Smooth muscle cell (in vitro differentiated cells): ENCODE results near the gene LRRC75B. TPM values are rescaled to one million over a fixed set of nuclear protein-coding genes. Genes with fewer than 3 reads are reported as not detected.

Experiments
- DNase-seq: peaks from one replicate; lab custom pipeline; 2025; ENCODE audit not compliant: unreplicated experiment; lab: John Stamatoyannopoulos, UW
- H2AFZ ChIP-seq: fragments of 200-600 bp; sonication (generic); 2 replicates; pipeline ENCODE4 v1.6.0; 2016; ENCODE audit warnings: antibody characterized with exemption, low read depth, mild to moderate bottlenecking
- H3F3A ChIP-seq: fragments of 200-600 bp; sonication (generic); 2 replicates; pipeline ENCODE4 v1.6.0; 2017; ENCODE audit warnings: antibody characterized with exemption, low read depth
- H3K27ac ChIP-seq: fragments of 200-600 bp; sonication (generic); 2 replicates; pipeline ENCODE4 v1.5.1; 2016; ENCODE audit warnings: low read depth, mild to moderate bottlenecking
- H3K27me3 ChIP-seq: fragments of 200-600 bp; sonication (generic); 2 replicates; pipeline ENCODE4 v1.6.1; 2016; ENCODE audit warnings: low read depth, mild to moderate bottlenecking
- H3K36me3 ChIP-seq: fragments of 200-600 bp; sonication (generic); 2 replicates; pipeline ENCODE4 v1.5.1; 2016; ENCODE audit warnings: low read depth
- H3K4me1 ChIP-seq: fragments of 200-600 bp; sonication (generic); 2 replicates; pipeline ENCODE4 v1.5.1; 2016; ENCODE audit warnings: low read depth
- H3K4me2 ChIP-seq: fragments of 200-600 bp; sonication (generic); 2 replicates; pipeline ENCODE4 v1.6.0; 2016; ENCODE audit warnings: mild to moderate bottlenecking
- H3K4me3 ChIP-seq: fragments of 200-600 bp; sonication (generic); 2 replicates; pipeline ENCODE4 v1.5.1; 2016; ENCODE audit warnings: mild to moderate bottlenecking
- H3K79me2 ChIP-seq: fragments of 200-600 bp; sonication (generic); 2 replicates; pipeline ENCODE4 v1.6.0; 2016; ENCODE audit warnings: low read depth, mild to moderate bottlenecking
- H3K9ac ChIP-seq: fragments of 200-600 bp; sonication (generic); 2 replicates; pipeline ENCODE4 v1.6.0; 2016; ENCODE audit warnings: low read depth
- H3K9me3 ChIP-seq: fragments of 200-600 bp; sonication (generic); replicated peaks from 2 replicates; pipeline ENCODE4 v1.5.1; 2016; ENCODE audit warnings: low read depth
- H4K20me1 ChIP-seq: fragments of 200-600 bp; sonication (generic); 2 replicates; pipeline ENCODE4 v1.6.0; 2016; ENCODE audit warnings: low read depth
- WGBS: methylation state at CpG from one replicate; pipeline ENCODE4 v1.1.7; 2016; ENCODE audit warnings: low lambda C conversion rate; 5-methylcytosine and 5-hydroxymethylcytosine counted together
- polyA plus RNA-seq: library from polyadenylated mRNA; unstranded; fragments of >200 nt; fragmentation: Nextera tagmentation; extraction: Ambion mirVana; gene quantifications from 2 replicates; pipeline ENCODE4 v1.2.1, GENCODE V29; 2016
- total RNA-seq: library from RNA; depleted of rRNA; stranded (reverse); fragments of >200 nt; gene quantifications from 2 replicates; pipeline ENCODE4 v1.2.3, GENCODE V29; 2014
- TF ChIP-seq, protein P1 (sequence below): fragments of 200-600 bp; sonication (generic); IDR thresholded peaks from 2 replicates; pipeline ENCODE4 v1.5.1; 2017; ENCODE audit warnings: borderline replicate concordance, mild to moderate bottlenecking, antibody characterized with exemption; ENCODE audit not compliant: insufficient read depth, poor library complexity, severe bottlenecking

Gene LRRC75B
- total and polyA plus RNA-seq, 2 experiments from 2014 or later = 14.1 to 33.5 TPM

DNA sequence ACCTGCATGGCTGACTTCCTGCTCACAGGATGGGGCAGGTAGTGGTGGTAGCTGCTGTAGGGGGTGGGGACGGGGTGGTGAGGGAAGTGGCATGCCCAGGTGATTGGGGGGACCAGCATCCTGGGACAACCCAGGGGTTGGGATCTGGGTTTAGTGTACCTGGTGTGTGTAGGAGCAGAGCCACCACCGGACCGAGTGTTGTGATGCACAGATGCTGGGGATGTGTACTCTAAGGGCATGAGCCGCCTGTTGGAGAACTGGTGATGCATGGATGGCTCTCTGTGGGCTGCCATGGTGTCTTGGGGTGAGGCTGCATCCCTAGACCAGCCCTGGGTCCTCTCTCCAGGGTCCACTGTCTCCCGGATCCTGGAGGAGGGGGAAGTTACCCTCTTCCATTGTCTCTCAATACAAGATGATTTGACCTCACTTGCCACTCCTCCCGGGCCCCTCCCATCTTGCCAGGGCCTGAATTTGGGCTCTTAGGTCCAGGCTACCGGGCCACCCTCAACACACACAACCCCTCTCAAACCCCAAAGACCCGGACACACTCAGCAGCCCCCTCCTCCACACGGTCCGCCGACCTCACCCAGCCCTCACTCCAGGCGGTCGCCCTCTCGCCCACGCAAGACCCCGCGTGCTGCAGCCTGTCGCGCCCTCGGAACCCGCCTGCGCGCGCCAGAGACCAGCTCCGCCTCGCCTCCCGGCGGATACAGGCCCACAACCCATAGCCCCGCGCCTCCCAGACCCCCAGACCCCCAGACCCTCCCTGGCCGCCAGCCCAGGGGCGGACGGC lies 619 bp downstream of the LRRC75B start:
- H3F3A ChIP-seq = no peaks in the 10 kb centered on the region
- peaks cover 8% of the 10 kb centered on the region for H3K4me1 ChIP-seq
- H3K9ac ChIP-seq = no peak overlapping the region
- no peaks in the 10 kb centered on the region for H4K20me1 ChIP-seq
- no peaks in the 10 kb centered on the region for H3K79me2 ChIP-seq
- no peaks in the 10 kb centered on the region for H3K36me3 ChIP-seq
- peak overlapping the region; percentile 96 for H3K4me2 ChIP-seq
- H3K4me3 ChIP-seq = peak overlapping the region; percentile 78
- DNase-seq = no peak
- TF ChIP-seq, protein P1, sequence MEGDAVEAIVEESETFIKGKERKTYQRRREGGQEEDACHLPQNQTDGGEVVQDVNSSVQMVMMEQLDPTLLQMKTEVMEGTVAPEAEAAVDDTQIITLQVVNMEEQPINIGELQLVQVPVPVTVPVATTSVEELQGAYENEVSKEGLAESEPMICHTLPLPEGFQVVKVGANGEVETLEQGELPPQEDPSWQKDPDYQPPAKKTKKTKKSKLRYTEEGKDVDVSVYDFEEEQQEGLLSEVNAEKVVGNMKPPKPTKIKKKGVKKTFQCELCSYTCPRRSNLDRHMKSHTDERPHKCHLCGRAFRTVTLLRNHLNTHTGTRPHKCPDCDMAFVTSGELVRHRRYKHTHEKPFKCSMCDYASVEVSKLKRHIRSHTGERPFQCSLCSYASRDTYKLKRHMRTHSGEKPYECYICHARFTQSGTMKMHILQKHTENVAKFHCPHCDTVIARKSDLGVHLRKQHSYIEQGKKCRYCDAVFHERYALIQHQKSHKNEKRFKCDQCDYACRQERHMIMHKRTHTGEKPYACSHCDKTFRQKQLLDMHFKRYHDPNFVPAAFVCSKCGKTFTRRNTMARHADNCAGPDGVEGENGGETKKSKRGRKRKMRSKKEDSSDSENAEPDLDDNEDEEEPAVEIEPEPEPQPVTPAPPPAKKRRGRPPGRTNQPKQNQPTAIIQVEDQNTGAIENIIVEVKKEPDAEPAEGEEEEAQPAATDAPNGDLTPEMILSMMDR = no peak
- peak overlapping the region; percentile 51 for H2AFZ ChIP-seq
- no peaks in the 10 kb centered on the region for H3K9me3 ChIP-seq
- no peaks in the 10 kb centered on the region for H3K27me3 ChIP-seq
- WGBS = 13% methylated on average over 29 of the region's 33 CpGs
- H3K27ac ChIP-seq = no peak overlapping the region

- no peaks in the 10 kb centered on the region for H3K79me2 ChIP-seq
- WGBS = 88% methylated on average over 6 of the region's 6 CpGs
- H3K27ac ChIP-seq = no peak overlapping the region
- H3F3A ChIP-seq = no peaks in the 10 kb centered on the region
- no peak for DNase-seq
- no peak overlapping the region for H3K4me3 ChIP-seq
- H3K9me3 ChIP-seq = no peaks in the 10 kb centered on the region
- H3K36me3 ChIP-seq = no peaks in the 10 kb centered on the region
- no peaks in the 10 kb centered on the region for H4K20me1 ChIP-seq
- H3K27me3 ChIP-seq = no peaks in the 10 kb centered on the region
- no peak overlapping the region for H2AFZ ChIP-seq
- H3K4me2 ChIP-seq = no peak overlapping the region
- no peak overlapping the region for H3K9ac ChIP-seq
- TF ChIP-seq, protein P1 = no peak
- H3K4me1 ChIP-seq = peaks cover 8% of the 10 kb centered on the region
Measured at GRCh38 chr22:24591286-24591830, 1.5 kb downstream of the LRRC75B start.

- H3K27me3 ChIP-seq = no peaks in the 10 kb centered on the region
- H3K9ac ChIP-seq = no peak overlapping the region
- no peaks in the 10 kb centered on the region for H3K36me3 ChIP-seq
- no peaks in the 10 kb centered on the region for H3K79me2 ChIP-seq
- TF ChIP-seq, protein P1 = no peak
- DNase-seq = no peak
- H3K4me1 ChIP-seq = peaks cover 8% of the 10 kb centered on the region
- whole genome bisulfite sequencing = 98% methylated on average over 12 of the region's 12 CpGs
- no peaks in the 10 kb centered on the region for H3F3A ChIP-seq
- no peak overlapping the region for H2AFZ ChIP-seq
- H3K9me3 ChIP-seq = no peaks in the 10 kb centered on the region
- no peak overlapping the region for H3K4me2 ChIP-seq
- H4K20me1 ChIP-seq = no peaks in the 10 kb centered on the region
- no peak overlapping the region for H3K27ac ChIP-seq
- no peak overlapping the region for H3K4me3 ChIP-seq
Measured at GRCh38 chr22:24590596-24591173, 2.2 kb downstream of the LRRC75B start.
